ENCODE data around the gene TCL1A. TPM values are rescaled to one million over a fixed set of nuclear protein-coding genes. Genes with fewer than 3 reads are reported as not detected.

Gene TCL1A
- total RNA-seq, 1 donor, result not detected

GRCh38 chr14:95698287-95698686 is 15.6 kb downstream of the TCL1A start:
- no peak overlapping the region for H3K4me3 ChIP-seq (ENCODE audit: low read depth, low read length)

DNA sequence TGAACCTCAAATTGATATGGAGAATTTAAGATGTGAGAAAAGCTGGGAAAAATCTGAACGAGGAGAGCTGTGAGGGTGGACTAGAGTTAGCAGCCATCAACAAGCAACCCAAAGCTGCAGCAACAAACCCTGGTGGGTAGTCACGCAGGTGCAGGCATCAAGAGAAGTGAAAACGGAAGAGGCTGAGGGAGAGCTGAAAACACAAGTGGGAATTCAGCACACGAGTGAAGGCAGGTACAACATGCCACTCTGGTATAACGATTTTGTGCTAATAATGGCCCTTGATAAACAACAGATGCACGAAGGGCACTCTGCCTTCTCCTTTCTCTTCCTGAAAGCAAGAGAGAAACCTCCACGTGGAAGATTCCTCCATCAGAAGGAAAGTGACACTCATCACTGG is 16.2 kb downstream of the TCL1A start:
- no peak overlapping the region for H3K4me3 ChIP-seq (ENCODE audit: low read depth, low read length)
- no peak for DNase-seq (ENCODE audit: low read depth)
- TF ChIP-seq, protein P1, sequence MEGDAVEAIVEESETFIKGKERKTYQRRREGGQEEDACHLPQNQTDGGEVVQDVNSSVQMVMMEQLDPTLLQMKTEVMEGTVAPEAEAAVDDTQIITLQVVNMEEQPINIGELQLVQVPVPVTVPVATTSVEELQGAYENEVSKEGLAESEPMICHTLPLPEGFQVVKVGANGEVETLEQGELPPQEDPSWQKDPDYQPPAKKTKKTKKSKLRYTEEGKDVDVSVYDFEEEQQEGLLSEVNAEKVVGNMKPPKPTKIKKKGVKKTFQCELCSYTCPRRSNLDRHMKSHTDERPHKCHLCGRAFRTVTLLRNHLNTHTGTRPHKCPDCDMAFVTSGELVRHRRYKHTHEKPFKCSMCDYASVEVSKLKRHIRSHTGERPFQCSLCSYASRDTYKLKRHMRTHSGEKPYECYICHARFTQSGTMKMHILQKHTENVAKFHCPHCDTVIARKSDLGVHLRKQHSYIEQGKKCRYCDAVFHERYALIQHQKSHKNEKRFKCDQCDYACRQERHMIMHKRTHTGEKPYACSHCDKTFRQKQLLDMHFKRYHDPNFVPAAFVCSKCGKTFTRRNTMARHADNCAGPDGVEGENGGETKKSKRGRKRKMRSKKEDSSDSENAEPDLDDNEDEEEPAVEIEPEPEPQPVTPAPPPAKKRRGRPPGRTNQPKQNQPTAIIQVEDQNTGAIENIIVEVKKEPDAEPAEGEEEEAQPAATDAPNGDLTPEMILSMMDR (IDR thresholded peaks at IDR 0.05; ENCODE audit: insufficient read depth, low read depth, low read length), result no peak

More at GRCh38 chr14:95698287-95698686, 15.6 kb downstream of the TCL1A start:
- TF ChIP-seq, protein P1 (IDR thresholded peaks at IDR 0.05; ENCODE audit: insufficient read depth, low read depth, low read length), result no peak
- DNase-seq (ENCODE audit: low read depth), result no peak

DNA sequence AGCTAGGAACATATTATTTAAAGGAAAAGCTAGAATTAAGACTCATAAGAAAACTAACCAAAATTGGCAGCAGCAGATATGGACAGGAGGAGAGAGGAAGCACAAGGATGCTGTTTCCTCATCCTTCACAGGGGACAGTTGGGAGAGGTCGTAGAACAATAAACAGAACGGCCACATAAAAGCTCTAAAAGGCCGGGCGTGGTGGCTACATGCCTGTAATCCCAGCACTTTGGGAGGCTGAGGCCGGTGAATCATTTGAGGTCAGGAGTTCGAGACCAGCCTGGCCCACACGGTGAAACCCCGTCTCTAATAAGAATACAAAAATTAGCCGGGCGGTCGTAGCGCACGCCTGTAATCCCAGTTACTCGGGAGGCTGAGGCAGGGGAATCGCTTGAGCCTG is 17.2 kb downstream of the TCL1A start:
- H3K4me3 ChIP-seq (ENCODE audit: low read depth, low read length), result no peak overlapping the region

DNA sequence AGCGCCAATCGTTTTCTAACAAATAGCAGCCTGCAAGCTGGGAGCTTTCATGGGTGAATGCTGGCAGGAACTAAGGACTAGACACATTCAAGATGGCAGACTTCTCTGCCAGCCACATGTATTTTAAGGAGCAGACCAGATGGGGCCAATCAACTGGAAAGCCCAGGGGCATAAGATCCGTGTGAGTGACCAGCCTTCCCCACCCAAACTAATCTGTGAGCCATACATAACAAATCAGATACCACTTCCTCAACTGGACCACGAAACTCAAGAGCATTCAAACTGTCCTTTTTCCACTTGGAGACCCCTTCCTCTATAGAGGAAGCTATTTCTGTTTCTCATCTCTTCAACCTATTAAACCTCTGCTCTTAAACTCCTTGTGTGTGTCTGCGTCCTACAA is 18.0 kb downstream of the TCL1A start:
- TF ChIP-seq, protein P1 (IDR thresholded peaks at IDR 0.05; ENCODE audit: insufficient read depth, low read depth, low read length), result no peak
- H3K4me3 ChIP-seq (ENCODE audit: low read depth, low read length), result no peak overlapping the region
- DNase-seq (ENCODE audit: low read depth), result no peak

More for the DNA sequence above, 17.2 kb downstream of the TCL1A start:
- TF ChIP-seq, protein P1 (IDR thresholded peaks at IDR 0.05; ENCODE audit: insufficient read depth, low read depth, low read length), result no peak
- no peak for DNase-seq (ENCODE audit: low read depth)

GRCh38 chr14:95695051-95695450 is 18.9 kb downstream of the TCL1A start:
- H3K4me3 ChIP-seq (ENCODE audit: low read depth, low read length), result no peak overlapping the region
- no peak for DNase-seq (ENCODE audit: low read depth)

GRCh38 chr14:95692109-95692508 is 21.8 kb downstream of the TCL1A start:
- TF ChIP-seq, protein P1 (IDR thresholded peaks at IDR 0.05; ENCODE audit: insufficient read depth, low read depth, low read length), result no peak
- DNase-seq (ENCODE audit: low read depth), result no peak
- H3K4me3 ChIP-seq (ENCODE audit: low read depth, low read length), result no peak overlapping the region

More at GRCh38 chr14:95695051-95695450, 18.9 kb downstream of the TCL1A start:
- TF ChIP-seq, protein P1 (IDR thresholded peaks at IDR 0.05; ENCODE audit: insufficient read depth, low read depth, low read length), result no peak

DNA sequence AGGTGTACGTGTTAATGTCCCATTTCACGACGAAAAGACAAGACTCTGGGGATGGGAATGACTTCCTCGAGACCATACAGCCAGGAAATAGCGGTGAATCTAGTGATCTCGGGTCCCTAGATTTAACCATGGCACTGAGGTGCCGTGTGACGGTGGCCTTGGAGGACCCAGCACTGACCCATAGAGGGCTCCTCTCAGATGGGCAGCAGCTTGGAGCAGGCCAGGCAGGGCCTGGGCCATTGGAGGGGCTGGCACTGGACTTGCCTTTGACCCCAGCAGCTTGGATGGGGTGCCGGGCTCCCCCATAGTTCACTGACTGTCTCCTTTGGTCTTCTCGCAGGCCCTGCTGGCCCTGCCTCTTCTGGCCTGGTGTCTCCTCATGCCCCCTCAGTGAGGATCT is 22.3 kb downstream of the TCL1A start:
- DNase-seq (ENCODE audit: low read depth), result no peak
- TF ChIP-seq, protein P1 (IDR thresholded peaks at IDR 0.05; ENCODE audit: insufficient read depth, low read depth, low read length), result no peak
- H3K4me3 ChIP-seq (ENCODE audit: low read depth, low read length), result no peak overlapping the region

Data from fibroblast of villous mesenchyme (primary cell).